H1 (cell line): ENCODE measurements around the gene CASK. TPM values are rescaled to one million over a fixed set of nuclear protein-coding genes. Genes with fewer than 3 reads are reported as not detected.

Experiments
- CTCF ChIA-PET: fragments of 300-600 bp; sonication (Branson Sonifier 250); formaldehyde crosslinking; loops from one replicate; lab custom pipeline; 2021; ENCODE audit not compliant: partially characterized antibody; lab: Charles Lee
- POLR2A ChIA-PET: fragments of 300-600 bp; sonication (Branson Sonifier 250); formaldehyde crosslinking; loops from one replicate; lab custom pipeline; 2021; ENCODE audit warnings: inconsistent platforms; ENCODE audit not compliant: partially characterized antibody; lab: Charles Lee
- DNase-seq, 2 experiments: peaks; one replicate each; pipeline versions ENCODE4 v3.0.0 to v3.0.0-alpha.2; 2010 to 2022; ENCODE audit warnings: low spot score in 2 of 2, low read depth in 1 of 2, mixed read lengths in 1 of 2
- FAIRE-seq: peaks from 2 replicates; lab custom pipeline; 2011; peaks lifted over from hg19 to GRCh38; lab: Jason Lieb, UNC
- H2AFZ ChIP-seq: 2 replicates; pipeline ENCODE4 v1.8.1; 2012; ENCODE audit warnings: low read length, inconsistent platforms
- H2AK5ac ChIP-seq: 2 replicates; pipeline ENCODE4 v1.6.1; 2013; ENCODE audit warnings: low read depth, low read length
- H2BK120ac ChIP-seq: replicated peaks from 2 replicates; pipeline ENCODE3; 2013; ENCODE audit warnings: low read depth, low read length, inconsistent platforms
- H2BK12ac ChIP-seq: 2 replicates; pipeline ENCODE4 v1.6.1; 2013; ENCODE audit warnings: low read depth, low read length
- H2BK15ac ChIP-seq: 2 replicates; pipeline ENCODE4 v1.6.1; 2013; ENCODE audit warnings: low read length
- H2BK20ac ChIP-seq: 2 replicates; pipeline ENCODE4 v1.6.1; 2013; ENCODE audit warnings: low read length
- H2BK5ac ChIP-seq: 2 replicates; pipeline ENCODE4 v1.6.1; 2013; ENCODE audit warnings: low read depth, low read length
- H3K14ac ChIP-seq: 2 replicates; pipeline ENCODE4 v1.6.1; 2013; ENCODE audit warnings: inconsistent platforms; ENCODE audit not compliant: insufficient read length
- H3K18ac ChIP-seq: 2 replicates; pipeline ENCODE4 v1.6.1; 2013; ENCODE audit warnings: low read length; ENCODE audit errors: extremely low read depth
- H3K23ac ChIP-seq: 2 replicates; pipeline ENCODE4 v1.6.1; 2013; ENCODE audit warnings: inconsistent platforms; ENCODE audit not compliant: insufficient read length
- H3K23me2 ChIP-seq: 2 replicates; pipeline ENCODE4 v1.6.1; 2013; ENCODE audit warnings: low read depth, low read length
- H3K27ac ChIP-seq: 2 replicates; pipeline ENCODE4 v1.6.1; 2011; ENCODE audit warnings: low read depth, low read length, inconsistent platforms
- H3K27me3 ChIP-seq, 4 experiments: replicated peaks in 1 of 4; 1 replicate in 1 of 4; 2 replicates in 3 of 4; pipeline versions ENCODE4 v1.6.1 to v1.8.1; 2011 to 2013; ENCODE audit warnings: low read length in 3 of 4, mild to moderate bottlenecking in 3 of 4, inconsistent platforms in 2 of 4, mixed read lengths in 2 of 4, moderate library complexity in 1 of 4; ENCODE audit not compliant: control insufficient read depth in 3 of 4, insufficient read depth in 3 of 4; ENCODE audit errors: extremely low read depth in 1 of 4
- H3K36me3 ChIP-seq, 4 experiments: 2 replicates each; pipeline versions ENCODE4 v1.6.1 to v1.8.1; 2011 to 2013; ENCODE audit warnings: mild to moderate bottlenecking in 4 of 4, low read length in 3 of 4, moderate library complexity in 2 of 4, control low read depth in 1 of 4, inconsistent platforms in 1 of 4; ENCODE audit not compliant: insufficient read depth in 4 of 4, control insufficient read depth in 2 of 4
- H3K4ac ChIP-seq: replicated peaks from 2 replicates; pipeline ENCODE3; 2013; ENCODE audit warnings: low read length, low read depth, mixed read lengths, inconsistent platforms; ENCODE audit not compliant: insufficient read length
- H3K4me1 ChIP-seq, 4 experiments: replicated peaks in 1 of 4; 1 replicate in 1 of 4; 2 replicates in 3 of 4; pipeline versions ENCODE4 v1.6.1 to v1.8.1; 2011 to 2013; ENCODE audit warnings: low read length in 3 of 4, inconsistent platforms in 2 of 4, mixed read lengths in 1 of 4; ENCODE audit not compliant: insufficient read depth in 4 of 4, control insufficient read depth in 3 of 4
- H3K4me2 ChIP-seq, 2 experiments: 2 replicates each; pipeline versions ENCODE4 v1.6.1 to v1.8.1; 2011 to 2013; ENCODE audit warnings: low read depth in 2 of 2, low read length in 2 of 2, control low read depth in 1 of 2, inconsistent platforms in 1 of 2, mild to moderate bottlenecking in 1 of 2; ENCODE audit not compliant: insufficient read depth in 1 of 2
- H3K4me3 ChIP-seq, 4 experiments: fragments of 200-600, 300-600 bp in 1 of 4; sonication (generic), shearing (Covaris generic), sonication (Bioruptor Twin) in 1 of 4; 2 replicates each; pipeline versions ENCODE4 v1.5.1 to v1.8.1; 2011 to 2016; ENCODE audit warnings: low read length in 4 of 4, low read depth in 3 of 4, control low read depth in 2 of 4, inconsistent platforms in 2 of 4, mild to moderate bottlenecking in 2 of 4, mixed read lengths in 1 of 4, moderate library complexity in 1 of 4; ENCODE audit not compliant: insufficient read depth in 2 of 4; ENCODE audit errors: extremely low read depth in 1 of 4
- H3K56ac ChIP-seq: replicated peaks from 2 replicates; pipeline ENCODE3; 2013; ENCODE audit warnings: low read depth, mild to moderate bottlenecking, mixed read lengths, low read length, inconsistent platforms; ENCODE audit not compliant: insufficient read length
- H3K79me1 ChIP-seq: 2 replicates; pipeline ENCODE4 v1.6.1; 2013; ENCODE audit warnings: low read depth, low read length, control low read depth
- H3K79me2 ChIP-seq, 2 experiments: 2 replicates each; pipeline versions ENCODE4 v1.6.1 to v1.8.1; 2012 to 2013; ENCODE audit warnings: low read length in 2 of 2, mild to moderate bottlenecking in 2 of 2, inconsistent platforms in 1 of 2; ENCODE audit not compliant: insufficient read depth in 2 of 2, control insufficient read depth in 1 of 2
- H3K9ac ChIP-seq, 4 experiments: replicated peaks in 1 of 4; 1 replicate in 1 of 4; 2 replicates in 3 of 4; pipeline versions ENCODE4 v1.6.1 to v1.8.1; 2011 to 2013; ENCODE audit warnings: low read depth in 3 of 4, low read length in 3 of 4, control low read depth in 2 of 4, mild to moderate bottlenecking in 2 of 4, moderate library complexity in 2 of 4, inconsistent platforms in 1 of 4; ENCODE audit errors: extremely low read depth in 1 of 4
- H3K9me3 ChIP-seq, 2 experiments: 2 replicates each; pipeline versions ENCODE4 v1.6.1 to v1.8.1; 2012 to 2013; ENCODE audit warnings: mild to moderate bottlenecking in 2 of 2, moderate library complexity in 2 of 2, control low read depth in 1 of 2, inconsistent platforms in 1 of 2, low read depth in 1 of 2, low read length in 1 of 2, mixed read lengths in 1 of 2; ENCODE audit not compliant: insufficient read depth in 2 of 2
- H4K20me1 ChIP-seq, 2 experiments: replicated peaks in 1 of 2; 2 replicates each; pipeline versions ENCODE3 to v1.8.1; 2011 to 2013; ENCODE audit warnings: inconsistent platforms in 2 of 2, low read length in 2 of 2, mild to moderate bottlenecking in 1 of 2; ENCODE audit not compliant: insufficient read depth in 2 of 2, control insufficient read depth in 1 of 2
- H4K5ac ChIP-seq: 2 replicates; pipeline ENCODE4 v1.6.1; 2013; ENCODE audit warnings: low read length, low read depth, mixed read lengths, inconsistent platforms; ENCODE audit not compliant: insufficient read length
- H4K8ac ChIP-seq: 2 replicates; pipeline ENCODE4 v1.8.0; 2013; ENCODE audit warnings: mild to moderate bottlenecking, moderate library complexity, low read length, inconsistent platforms; ENCODE audit not compliant: insufficient read depth; ENCODE audit errors: extremely low read depth
- H4K91ac ChIP-seq: replicated peaks from 2 replicates; pipeline ENCODE3; 2013; ENCODE audit warnings: low read length, mixed read lengths, inconsistent platforms; ENCODE audit not compliant: insufficient read length
- CBX8 ChIP-seq: fragments of 300-800, 300-1000 bp; sonication (generic); IDR thresholded peaks from 2 replicates; pipeline ENCODE4 v1.7.1; 2016; ENCODE audit warnings: low read depth, low read length, borderline replicate concordance
- KDM5A ChIP-seq: fragments of 200-600 bp; IDR thresholded peaks from 2 replicates; pipeline ENCODE4 v1.7.1; 2012; ENCODE audit warnings: mild to moderate bottlenecking, low read length, inconsistent platforms, mixed read lengths
- MAX ChIP-seq: IDR thresholded peaks from 2 replicates; pipeline ENCODE4 v1.6.1; 2012; ENCODE audit warnings: inconsistent platforms
- polyA plus RNA-seq, 7 experiments: library from polyadenylated mRNA; depleted of rRNA in 3 of 7; stranded (reverse) in 5 of 7; unstranded in 2 of 7; fragments of >200 nt in 5 of 7; fragments of 200-250 nt in 2 of 7; gene quantifications; 1 replicate in 5 of 7; 2 replicates in 1 of 7; 4 replicates in 1 of 7; pipeline versions ENCODE4 v1.2.1 to v1.2.3, GENCODE V29; 2011 to 2013; ENCODE audit warnings: missing spikeins in 2 of 7, mixed read lengths in 2 of 7
- total RNA-seq: library from RNA; stranded (reverse); fragmentation: NEBNext Ultra II Directional; extraction: Animal tissue kit (Norgen Biotek cat#: 25700); gene quantifications from 2 replicates; pipeline ENCODE4 v1.2.1, GENCODE V29; 2021

CASK gene
- total and polyA plus RNA-seq, 2 of the 8 experiments (the other 6 are each of a cell fraction or from before 2014, with no cell fraction given), result 21.6 to 55.1 TPM

DNA sequence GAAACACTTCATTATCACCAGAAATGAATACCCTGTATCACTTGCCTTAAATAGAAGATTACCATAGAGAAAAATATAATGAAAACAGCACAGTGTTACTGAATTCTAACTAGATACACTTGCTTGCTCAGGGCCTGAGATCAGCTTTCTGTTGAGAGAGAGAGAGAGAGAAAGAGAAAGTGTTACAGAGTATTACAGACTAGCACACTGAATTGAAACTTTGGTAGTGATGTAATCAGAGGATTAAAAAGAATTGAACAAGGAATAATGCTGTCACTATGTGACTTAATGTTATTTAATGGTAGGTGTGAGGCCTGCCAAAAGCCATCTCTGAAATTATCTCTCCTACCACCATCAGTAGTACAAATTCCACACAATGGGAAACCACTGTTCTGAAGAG lies 35.5 kb upstream of the CASK start:
- H3K23ac ChIP-seq, result no peak overlapping the region
- H4K5ac ChIP-seq, result no peak overlapping the region
- H3K9ac ChIP-seq, result no peak overlapping the region
- ChIA-PET POLR2A (no interaction called here), CTCF (no interaction called here)
- H3K4me3 ChIP-seq, result no peak overlapping the region
- H3K14ac ChIP-seq, result no peak overlapping the region
- DNase-seq (no peak), FAIRE-seq (no peak)
- no peaks in the 10 kb centered on the region for H3K9me3 ChIP-seq
- no peak overlapping the region for H2AFZ ChIP-seq
- no peaks in the 10 kb centered on the region for H4K20me1 ChIP-seq
- no peak overlapping the region for H3K27ac ChIP-seq
- H4K91ac ChIP-seq, result no peak overlapping the region
- TF ChIP-seq MAX, result no peak
- no peak for TF ChIP-seq CBX8
- no peak for TF ChIP-seq KDM5A
- H3K79me1 ChIP-seq, result no peaks in the 10 kb centered on the region
- no peak overlapping the region for H3K18ac ChIP-seq
- no peaks in the 10 kb centered on the region for H3K4me1 ChIP-seq
- H2AK5ac ChIP-seq, result no peak overlapping the region
- H3K79me2 ChIP-seq, result no peaks in the 10 kb centered on the region
- H2BK12ac ChIP-seq, result no peak overlapping the region
- H2BK5ac ChIP-seq, result no peak overlapping the region
- H3K27me3 ChIP-seq, result no peaks in the 10 kb centered on the region
- H4K8ac ChIP-seq, result no peak overlapping the region
- H3K4ac ChIP-seq, result no peak overlapping the region
- no peak overlapping the region for H2BK15ac ChIP-seq
- no peak overlapping the region for H2BK120ac ChIP-seq
- no peak overlapping the region for H2BK20ac ChIP-seq
- no peaks in the 10 kb centered on the region for H3K36me3 ChIP-seq
- no peak overlapping the region for H3K4me2 ChIP-seq
- H3K23me2 ChIP-seq, result no peaks in the 10 kb centered on the region
- no peak overlapping the region for H3K56ac ChIP-seq
